HCT116 (cell line): ENCODE results near the gene SMAD9. TPM values are rescaled to one million over a fixed set of nuclear protein-coding genes. Genes with fewer than 3 reads are reported as not detected.

Experiments used
- ATAC-seq: fragments of 200-7000 bp; cut with Tn5 transposase; 2 replicates; pipeline ENCODE4 v1.9.1; 2020; ENCODE audit warnings: mild to moderate bottlenecking, moderate library complexity
- BruUV-seq: library from RNA; stranded (reverse); fragments of 400-500 nt; replicated peaks from 2 replicates; lab custom pipeline; 2021; lab: Mats Ljungman, UMichigan
- CTCF ChIA-PET: fragments of 300-600 bp; sonication (Branson Sonifier 250); formaldehyde crosslinking; loops from one replicate; lab custom pipeline; 2021; ENCODE audit warnings: antibody characterized with exemption; lab: Charles Lee
- POLR2A ChIA-PET: fragments of 300-600, 350-600 bp; sonication (Branson Sonifier 250); formaldehyde crosslinking; loops from one replicate; lab custom pipeline; 2021; ENCODE audit warnings: antibody characterized with exemption; lab: Charles Lee
- RAD21 ChIA-PET, 2 experiments: fragments of 300-600 bp; sonication (Branson Sonifier 250); formaldehyde crosslinking; loops; one replicate each; lab custom pipeline; 2023; ENCODE audit warnings: low total read pairs in 2 of 2; ENCODE audit not compliant: uncharacterized antibody in 2 of 2, unreplicated experiment in 2 of 2, low non-redundant PET in 1 of 2; lab: Charles Lee
- DNase-seq: peaks from one replicate; pipeline ENCODE4 v3.0.0-alpha.2; 2010; ENCODE audit warnings: low read depth, low spot score
- H2AFZ ChIP-seq: fragments of 200-600 bp; shearing (Covaris generic), sonication (generic); 2 replicates; pipeline ENCODE4 v1.6.1; 2017; ENCODE audit warnings: low read depth, mixed run types, mixed read lengths, antibody characterized with exemption, low read length; ENCODE audit not compliant: poor library complexity, severe bottlenecking
- H3K27ac ChIP-seq: 2 replicates; pipeline ENCODE4 v1.5.1; 2012; ENCODE audit warnings: low read depth, low read length
- H3K27me3 ChIP-seq: fragments of 200-600 bp; sonication (generic); 2 replicates; pipeline ENCODE4 v1.6.1; 2016; ENCODE audit warnings: mixed run types, low read length, mixed read lengths; ENCODE audit not compliant: insufficient read depth
- H3K36me3 ChIP-seq, 2 experiments: fragments of 200-500 bp in 1 of 2; fragments of 200-600 bp in 1 of 2; sonication (Bioruptor generic) in 1 of 2; sonication (generic) in 1 of 2; 2 replicates each; pipeline versions ENCODE4 v1.5.1 to v1.6.1; 2014 to 2016; ENCODE audit warnings: low read length in 2 of 2, inconsistent platforms in 1 of 2, mixed read lengths in 1 of 2, mixed run types in 1 of 2; ENCODE audit not compliant: insufficient read depth in 2 of 2, control insufficient read depth in 1 of 2
- H3K4me1 ChIP-seq, 2 experiments: fragments of 200-600 bp in 1 of 2; sonication (generic) in 1 of 2; 2 replicates each; pipeline versions ENCODE4 v1.5.1 to v1.6.1; 2012 to 2017; ENCODE audit warnings: low read length in 2 of 2, inconsistent platforms in 1 of 2, mild to moderate bottlenecking in 1 of 2, mixed read lengths in 1 of 2, mixed run types in 1 of 2, moderate library complexity in 1 of 2; ENCODE audit not compliant: insufficient read depth in 2 of 2, control insufficient read depth in 1 of 2
- H3K4me2 ChIP-seq: fragments of 200-600 bp; sonication (generic); 2 replicates; pipeline ENCODE4 v1.6.1; 2017; ENCODE audit warnings: mixed run types, low read length, mixed read lengths
- H3K4me3 ChIP-seq, 2 experiments: fragments of 200-600 bp in 1 of 2; sonication (generic) in 1 of 2; replicated peaks in 1 of 2; 2 replicates each; pipeline ENCODE4 v1.5.1; 2011 to 2016; ENCODE audit warnings: low read length in 2 of 2, control low read depth in 1 of 2, low read depth in 1 of 2, mild to moderate bottlenecking in 1 of 2, mixed read lengths in 1 of 2, mixed run types in 1 of 2
- H3K79me2 ChIP-seq: fragments of 200-600 bp; sonication (generic); 2 replicates; pipeline ENCODE4 v1.6.1; 2017; ENCODE audit warnings: mild to moderate bottlenecking, mixed run types, low read length, moderate library complexity, mixed read lengths; ENCODE audit not compliant: insufficient read depth
- H3K9ac ChIP-seq: fragments of 200-600 bp; sonication (generic); 2 replicates; pipeline ENCODE4 v1.6.1; 2016; ENCODE audit warnings: low read length, mixed read lengths
- H3K9me2 ChIP-seq: fragments of 200-600 bp; sonication (generic), shearing (Covaris generic); 2 replicates; pipeline ENCODE4 v1.6.1; 2017; ENCODE audit warnings: mixed run types, mild to moderate bottlenecking, moderate library complexity; ENCODE audit not compliant: insufficient read depth
- H3K9me3 ChIP-seq, 2 experiments: fragments of 200-500 bp in 1 of 2; fragments of 200-600 bp in 1 of 2; sonication (Bioruptor generic) in 1 of 2; sonication (generic) in 1 of 2; 2 replicates each; pipeline ENCODE4 v1.6.1; 2014 to 2017; ENCODE audit warnings: low read length in 2 of 2, mixed read lengths in 2 of 2, inconsistent platforms in 1 of 2, low read depth in 1 of 2, mild to moderate bottlenecking in 1 of 2, mixed run types in 1 of 2, moderate library complexity in 1 of 2; ENCODE audit not compliant: control insufficient read depth in 1 of 2, insufficient read depth in 1 of 2
- H4K20me1 ChIP-seq: fragments of 200-600 bp; sonication (generic), shearing (Covaris generic); 2 replicates; pipeline ENCODE4 v1.6.1; 2017; ENCODE audit warnings: mixed run types, mild to moderate bottlenecking, moderate library complexity; ENCODE audit not compliant: insufficient read depth
- CEBPB ChIP-seq: IDR thresholded peaks from 2 replicates; pipeline ENCODE4 v1.6.1; 2012; ENCODE audit warnings: low read depth
- CTCF ChIP-seq, 3 experiments: fragments of 200-600 bp in 1 of 3; sonication (generic) in 1 of 3; IDR thresholded peaks in 2 of 3; conservative IDR thresholded peaks in 1 of 3; 2 replicates each; pipeline ENCODE4 v1.5.1; 2012 to 2017; ENCODE audit warnings: low read depth in 2 of 3, low read length in 2 of 3, antibody characterized with exemption in 1 of 3, borderline replicate concordance in 1 of 3, control low read depth in 1 of 3, mild to moderate bottlenecking in 1 of 3, mixed read lengths in 1 of 3, mixed run types in 1 of 3, moderate library complexity in 1 of 3; ENCODE audit not compliant: insufficient read depth in 1 of 3
- ELF1 ChIP-seq: IDR thresholded peaks from 2 replicates; pipeline ENCODE4 v1.6.1; 2012; ENCODE audit warnings: low read depth, borderline replicate concordance
- EZH2 ChIP-seq: fragments of 200-600 bp; sonication (generic); IDR thresholded peaks from 2 replicates; pipeline ENCODE4 v1.6.1; 2017; ENCODE audit warnings: antibody characterized with exemption, mixed run types
- FOSL1 ChIP-seq: IDR thresholded peaks from 2 replicates; pipeline ENCODE4 v1.6.1; 2012; ENCODE audit warnings: low read depth
- JUND ChIP-seq: IDR thresholded peaks from 2 replicates; pipeline ENCODE4 v1.6.1; 2012
- MAX ChIP-seq: IDR thresholded peaks from 2 replicates; pipeline ENCODE4 v1.6.1; 2012
- POLR2A ChIP-seq: IDR thresholded peaks from 2 replicates; pipeline ENCODE4 v1.7.0; 2011; ENCODE audit warnings: borderline replicate concordance; ENCODE audit not compliant: insufficient read depth, insufficient read length; ENCODE audit errors: extremely low read depth
- SIN3A ChIP-seq: IDR thresholded peaks from 2 replicates; pipeline ENCODE4 v1.6.1; 2012; ENCODE audit warnings: low read depth
- SRF ChIP-seq: IDR thresholded peaks from 2 replicates; pipeline ENCODE4 v1.6.1; 2012; ENCODE audit warnings: low read depth
- TCF7L2 ChIP-seq: IDR thresholded peaks from 2 replicates; pipeline ENCODE4 v1.7.0; 2011; ENCODE audit warnings: borderline replicate concordance, inconsistent platforms; ENCODE audit not compliant: insufficient read depth, insufficient read length; ENCODE audit errors: extremely low read depth
- ZBTB33 ChIP-seq: IDR thresholded peaks from 2 replicates; pipeline ENCODE4 v1.6.1; 2011; ENCODE audit warnings: mild to moderate bottlenecking, low read length, moderate library complexity; ENCODE audit not compliant: insufficient replicate concordance; ENCODE audit errors: extremely low read depth
- intact Hi-C: fragments of 100-400 bp; cut with micrococcal nuclease; formaldehyde crosslinking; loops from 2 replicates; pipeline ENCODE4 v1.10.0; 2022
- total RNA-seq: library from RNA; stranded (reverse); gene quantifications from one replicate; pipeline ENCODE4 v1.2.1, GENCODE V29; 2021; ENCODE audit not compliant: unreplicated experiment
- TF ChIP-seq, protein P1 (sequence below): IDR thresholded peaks from 2 replicates; pipeline ENCODE4 v1.6.1; 2012; ENCODE audit warnings: low read depth

SMAD9 gene
- total RNA-seq, 1 experiment from 2014 or later = 4.3 TPM

GRCh38 chr13:36950920-36951319 is 30.9 kb upstream of the SMAD9 start:
- H3K27ac ChIP-seq = no peak overlapping the region
- no peaks in the 10 kb centered on the region for H3K27me3 ChIP-seq
- no peaks in the 10 kb centered on the region for H3K9me3 ChIP-seq
- no peak for DNase-seq
- no peak for ATAC-seq
- H3K9ac ChIP-seq = no peak overlapping the region
- RAD21 ChIA-PET = no interaction called here
- TF ChIP-seq CEBPB (no peak), SIN3A (no peak), CTCF (IDR thresholded peaks at IDR 0.05 in 2 of 3, conservative IDR thresholded peaks at IDR 0.05 in 1 of 3; ENCODE audit: borderline replicate concordance in 1 of 3, insufficient read depth in 1 of 3, low read depth in 2 of 3, low read length in 2 of 3) (no peak), POLR2A (no peak), MAX (no peak), FOSL1 (no peak), EZH2 (no peak), ELF1 (no peak), TCF7L2 (no peak), SRF (no peak), ZBTB33 (no peak), JUND (no peak)
- TF ChIP-seq, protein P1, sequence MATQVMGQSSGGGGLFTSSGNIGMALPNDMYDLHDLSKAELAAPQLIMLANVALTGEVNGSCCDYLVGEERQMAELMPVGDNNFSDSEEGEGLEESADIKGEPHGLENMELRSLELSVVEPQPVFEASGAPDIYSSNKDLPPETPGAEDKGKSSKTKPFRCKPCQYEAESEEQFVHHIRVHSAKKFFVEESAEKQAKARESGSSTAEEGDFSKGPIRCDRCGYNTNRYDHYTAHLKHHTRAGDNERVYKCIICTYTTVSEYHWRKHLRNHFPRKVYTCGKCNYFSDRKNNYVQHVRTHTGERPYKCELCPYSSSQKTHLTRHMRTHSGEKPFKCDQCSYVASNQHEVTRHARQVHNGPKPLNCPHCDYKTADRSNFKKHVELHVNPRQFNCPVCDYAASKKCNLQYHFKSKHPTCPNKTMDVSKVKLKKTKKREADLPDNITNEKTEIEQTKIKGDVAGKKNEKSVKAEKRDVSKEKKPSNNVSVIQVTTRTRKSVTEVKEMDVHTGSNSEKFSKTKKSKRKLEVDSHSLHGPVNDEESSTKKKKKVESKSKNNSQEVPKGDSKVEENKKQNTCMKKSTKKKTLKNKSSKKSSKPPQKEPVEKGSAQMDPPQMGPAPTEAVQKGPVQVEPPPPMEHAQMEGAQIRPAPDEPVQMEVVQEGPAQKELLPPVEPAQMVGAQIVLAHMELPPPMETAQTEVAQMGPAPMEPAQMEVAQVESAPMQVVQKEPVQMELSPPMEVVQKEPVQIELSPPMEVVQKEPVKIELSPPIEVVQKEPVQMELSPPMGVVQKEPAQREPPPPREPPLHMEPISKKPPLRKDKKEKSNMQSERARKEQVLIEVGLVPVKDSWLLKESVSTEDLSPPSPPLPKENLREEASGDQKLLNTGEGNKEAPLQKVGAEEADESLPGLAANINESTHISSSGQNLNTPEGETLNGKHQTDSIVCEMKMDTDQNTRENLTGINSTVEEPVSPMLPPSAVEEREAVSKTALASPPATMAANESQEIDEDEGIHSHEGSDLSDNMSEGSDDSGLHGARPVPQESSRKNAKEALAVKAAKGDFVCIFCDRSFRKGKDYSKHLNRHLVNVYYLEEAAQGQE = no peak
- TF ChIP-seq, all 23 proteins: peak for 0
- ChIA-PET POLR2A (no interaction called here), CTCF (no interaction called here)
- H3K4me1 ChIP-seq = no peaks in the 10 kb centered on the region
- no peak overlapping the region for H3K4me2 ChIP-seq
- intact Hi-C loops = no loop called here
- no peaks in the 10 kb centered on the region for H4K20me1 ChIP-seq
- H3K9me2 ChIP-seq = no peaks in the 10 kb centered on the region
- no TSS peak for BruUV-seq
- no peak overlapping the region for H2AFZ ChIP-seq
- H3K36me3 ChIP-seq = peaks cover 5 to 10% of the 10 kb centered on the region in 2 experiments; a peak in 2 of 4 replicates
- H3K4me3 ChIP-seq = no peak overlapping the region
- H3K79me2 ChIP-seq = no peaks in the 10 kb centered on the region; the same call in 1 of the 2 replicates
